HS-27A (cell line): ENCODE data around the gene PLLP.
"Not testable (repeated sequence)": the region's sequence is repeated elsewhere in the genome, so short reads cannot be mapped to it uniquely, and the experiment has no call there.

ENCODE experiments used
- DNase-seq: peaks from one replicate; pipeline ENCODE4 v3.0.0-alpha.2; 2012; ENCODE audit warnings: low read depth, missing footprints

Gene PLLP

GRCh38 chr16:57273826-57274225, 10.6 kb downstream of the PLLP start:
- DNase-seq = no peak

DNA sequence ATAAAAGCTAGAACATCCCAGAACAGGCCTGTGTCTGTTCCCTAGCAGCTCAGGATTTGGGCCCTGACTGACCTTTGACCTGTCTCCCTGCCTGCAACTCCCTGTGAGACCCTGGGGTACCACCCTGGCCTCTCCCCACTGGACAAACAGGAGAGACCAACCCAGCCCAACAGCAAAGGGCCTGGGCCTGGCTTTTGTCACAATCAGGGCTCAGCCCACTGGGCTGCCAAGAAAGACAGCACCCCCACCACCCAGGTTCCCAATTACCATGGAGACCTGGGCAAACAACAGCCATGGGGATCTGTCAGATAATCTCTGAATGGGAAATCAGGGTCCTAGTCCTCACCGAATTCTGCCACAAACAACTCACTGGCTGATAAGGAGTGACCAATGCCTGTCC, 11.1 kb downstream of the PLLP start:
- no peak for DNase-seq

GRCh38 chr16:57271867-57272495, 12.5 kb downstream of the PLLP start:
- no peak for DNase-seq

- no peak for DNase-seq
These were observed 13.5 kb downstream of the PLLP start for GRCh38 chr16:57271063-57271345.

DNA sequence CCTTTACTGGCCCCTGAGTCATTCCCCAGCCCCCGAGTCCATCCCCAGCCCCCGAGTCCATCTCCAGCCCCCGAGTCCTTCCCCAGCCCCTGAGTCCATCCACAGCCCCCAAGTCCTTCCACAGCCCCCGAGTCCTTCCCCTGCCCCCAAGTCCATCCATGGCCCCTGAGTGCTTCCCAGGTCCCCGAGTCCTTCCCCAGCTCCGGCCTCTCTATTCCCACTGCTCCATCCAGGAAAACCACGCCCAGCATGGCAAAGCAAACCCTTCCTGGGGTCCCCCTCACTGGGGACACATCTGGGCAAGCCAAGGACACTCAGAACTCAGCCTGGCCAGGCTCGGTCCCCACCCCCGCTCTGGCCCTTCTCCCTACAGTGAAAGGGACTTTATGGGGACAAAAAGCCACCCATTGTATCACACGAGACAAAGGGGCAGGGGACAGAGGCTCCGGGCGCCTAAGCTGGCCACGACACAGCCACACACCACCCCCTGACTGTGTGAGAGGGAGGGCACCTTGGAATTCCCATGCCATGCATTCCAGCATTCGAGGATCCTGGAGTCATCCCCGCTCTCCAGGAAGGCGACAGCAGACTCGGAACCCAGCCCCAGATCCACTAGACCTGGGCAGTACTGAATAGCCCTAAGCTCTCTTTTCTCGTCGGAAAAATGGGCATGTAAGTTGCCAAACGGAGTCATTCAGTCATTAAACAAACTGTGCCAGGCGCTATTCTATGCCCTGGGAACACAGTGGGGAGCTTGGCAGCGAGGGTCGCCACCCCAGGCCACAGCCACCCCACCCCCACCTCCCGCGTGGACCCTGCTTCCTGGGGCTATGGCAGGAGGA, 14.0 kb downstream of the PLLP start:
- DNase-seq = no peak

- DNase-seq = no peak
These were observed 15.4 kb downstream of the PLLP start for GRCh38 chr16:57268804-57269800.

DNA sequence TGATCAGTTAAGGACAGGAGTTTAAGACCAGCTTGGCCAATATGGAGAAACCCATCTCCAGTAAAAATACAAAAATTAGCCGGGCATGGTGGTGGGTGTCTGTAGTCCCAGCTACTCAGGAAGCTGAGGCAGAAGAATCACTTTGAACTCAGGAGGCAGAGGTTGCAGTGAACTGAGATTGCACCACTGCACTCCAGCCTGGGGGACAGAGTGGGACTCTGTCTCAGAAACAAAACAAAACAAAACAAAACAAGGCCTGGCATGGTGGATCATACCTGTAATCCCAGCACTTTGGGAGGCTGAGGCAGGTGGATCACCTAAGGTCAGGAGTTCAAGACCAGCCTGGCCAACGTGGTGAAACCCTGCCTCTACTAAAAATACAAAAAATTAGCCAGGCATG, 17.1 kb downstream of the PLLP start:
- DNase-seq = not testable (repeated sequence)

DNA sequence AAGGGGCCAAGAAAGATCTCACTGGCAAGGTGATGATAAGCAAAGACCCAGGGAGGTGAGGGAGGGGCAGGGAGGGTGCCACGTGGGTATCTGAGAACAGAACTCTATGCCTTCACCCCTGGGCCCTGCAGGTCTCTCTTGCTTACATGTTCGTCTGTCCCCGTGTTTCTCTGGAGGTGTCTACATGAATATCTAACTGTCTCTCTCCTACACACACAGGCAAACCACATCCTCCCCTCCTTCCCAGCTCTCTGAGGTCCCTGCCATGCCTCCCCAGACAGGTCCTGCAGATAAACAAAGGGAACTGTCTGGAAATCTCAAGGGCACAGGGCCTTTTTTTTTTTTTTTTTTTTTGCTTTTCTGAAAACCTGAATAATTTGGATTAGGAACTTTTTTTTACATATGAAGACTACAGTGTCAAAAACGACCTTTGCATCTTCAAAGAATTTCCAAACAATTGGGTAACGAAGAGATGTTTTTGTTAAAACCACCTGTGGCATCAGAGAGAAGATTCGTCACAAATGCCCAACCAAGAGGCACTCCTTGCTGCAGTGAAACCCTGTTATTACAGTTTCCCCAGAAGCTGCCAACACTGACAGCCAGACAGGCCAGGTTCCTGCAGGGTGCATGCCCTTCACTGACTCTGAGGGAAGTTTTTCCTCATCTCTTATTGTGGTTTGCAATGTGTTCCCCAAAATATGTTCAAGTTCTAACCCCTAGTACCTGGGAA, 17.8 kb downstream of the PLLP start:
- DNase-seq = no peak

- no peak for DNase-seq
These were observed 18.5 kb downstream of the PLLP start for GRCh38 chr16:57265850-57266530.

GRCh38 chr16:57264950-57265371, 19.5 kb downstream of the PLLP start:
- no peak for DNase-seq

DNA sequence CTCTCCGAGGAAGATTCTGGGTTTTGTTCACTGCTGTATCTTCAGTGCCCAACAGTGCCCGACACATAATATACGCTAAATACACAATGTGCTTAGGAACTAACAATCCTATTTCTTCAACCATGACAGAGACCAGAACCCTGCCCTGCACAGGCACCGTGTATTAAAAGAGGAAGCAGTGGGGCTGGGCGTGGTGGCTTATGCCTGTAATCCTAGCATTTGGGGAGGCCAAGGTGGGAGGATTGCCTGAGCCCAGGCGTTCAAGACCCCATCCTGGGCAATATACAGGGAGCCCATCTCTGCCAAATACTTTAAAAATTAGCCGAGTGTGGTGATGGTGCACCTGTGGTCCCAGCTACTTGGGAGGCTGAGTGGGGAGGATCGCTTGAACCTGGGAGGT, 20.1 kb downstream of the PLLP start:
- no peak for DNase-seq

DNA sequence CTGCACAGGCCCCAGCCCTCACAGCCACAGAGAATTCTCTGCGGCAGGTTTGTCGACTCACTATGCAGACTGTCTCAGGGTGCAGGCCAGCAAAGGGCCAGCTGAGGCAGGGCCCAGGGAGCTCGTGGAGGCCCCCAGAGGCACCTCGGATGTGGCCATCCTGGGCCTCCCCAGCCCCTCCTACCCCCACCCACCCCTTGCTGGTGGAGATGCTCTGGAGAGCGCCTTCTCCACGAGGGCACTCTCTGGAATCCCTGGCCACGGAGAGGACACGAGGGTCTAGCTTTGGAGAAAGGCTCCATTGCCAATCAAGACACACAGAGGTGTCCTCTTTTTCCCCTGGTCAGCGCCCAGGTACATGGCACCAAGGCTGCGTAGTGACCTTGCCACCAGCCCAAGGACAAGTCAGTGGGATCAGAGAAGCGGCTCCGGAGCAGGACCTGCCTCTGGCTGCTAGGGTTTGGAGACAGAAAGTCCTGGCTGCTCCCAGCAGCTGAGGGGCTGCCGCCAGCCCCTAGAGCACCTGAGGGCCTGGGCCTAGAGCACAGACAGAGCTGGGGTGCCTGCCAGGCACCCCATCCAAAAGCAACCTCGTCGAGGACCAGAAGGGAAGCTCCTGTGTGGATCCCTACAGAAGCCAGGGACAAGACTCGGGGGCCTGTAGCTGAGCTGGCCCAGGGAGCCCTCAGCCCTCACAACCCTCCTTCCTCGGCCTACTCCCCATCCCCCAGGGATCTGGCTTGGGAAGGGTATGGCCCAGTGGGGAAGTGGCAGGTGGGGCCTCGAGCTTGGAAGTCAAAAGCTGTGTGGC, 20.7 kb downstream of the PLLP start:
- no peak for DNase-seq

GRCh38 chr16:57262841-57263540, 21.5 kb downstream of the PLLP start:
- no peak for DNase-seq

DNA sequence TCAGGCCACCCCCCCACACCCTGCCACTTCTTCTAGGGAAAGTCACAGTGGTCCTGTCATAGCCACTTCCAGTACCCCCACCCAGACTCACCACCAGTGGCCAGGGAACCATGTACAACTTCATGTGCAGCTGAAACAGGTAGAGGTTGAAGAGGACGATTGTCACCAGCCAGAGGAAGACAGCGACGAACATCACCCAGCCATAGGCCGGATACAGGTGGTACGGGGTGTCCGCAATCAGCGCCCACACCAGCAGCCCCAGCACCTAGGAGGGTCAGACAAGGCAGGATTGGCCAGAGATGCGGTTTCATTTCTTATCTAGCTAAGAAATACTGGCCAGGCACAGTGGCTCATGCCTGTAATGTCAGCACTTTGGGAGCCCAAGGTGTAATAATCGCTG, 22.7 kb downstream of the PLLP start:
- DNase-seq = no peak

DNA sequence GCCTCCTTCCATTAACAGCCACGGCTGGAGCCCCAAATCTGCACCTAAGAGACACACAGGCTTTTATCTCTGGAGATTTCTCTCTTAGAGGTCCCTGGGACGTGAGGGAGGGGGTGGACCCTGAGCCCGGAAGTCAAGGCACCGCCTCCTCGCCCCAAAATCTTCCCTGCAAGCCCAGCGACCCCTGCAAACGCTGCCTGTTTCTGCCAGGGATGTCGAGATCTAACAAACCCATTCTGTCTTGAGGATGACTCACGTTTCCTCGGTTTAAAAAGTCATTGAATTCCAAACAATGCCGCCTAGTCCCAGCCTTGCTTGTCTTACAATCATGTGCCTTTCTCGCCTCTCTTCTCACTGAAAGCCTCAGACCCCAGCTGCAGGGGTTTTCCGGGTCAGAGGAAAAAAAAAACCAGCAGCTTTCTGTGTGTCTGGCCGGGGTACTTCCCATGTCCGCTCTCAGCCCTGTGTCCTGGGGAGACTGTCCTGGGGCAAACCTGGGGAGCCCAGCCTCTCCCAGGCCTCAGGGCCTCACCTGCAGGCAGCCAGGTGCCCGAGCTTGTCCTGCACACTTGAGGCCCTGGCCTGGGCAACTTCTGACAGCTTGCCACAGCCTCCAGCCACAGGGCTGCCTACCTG, 24.1 kb downstream of the PLLP start:
- no peak for DNase-seq

- no peak for DNase-seq
These were observed 25.5 kb downstream of the PLLP start for GRCh38 chr16:57258910-57259475.

DNA sequence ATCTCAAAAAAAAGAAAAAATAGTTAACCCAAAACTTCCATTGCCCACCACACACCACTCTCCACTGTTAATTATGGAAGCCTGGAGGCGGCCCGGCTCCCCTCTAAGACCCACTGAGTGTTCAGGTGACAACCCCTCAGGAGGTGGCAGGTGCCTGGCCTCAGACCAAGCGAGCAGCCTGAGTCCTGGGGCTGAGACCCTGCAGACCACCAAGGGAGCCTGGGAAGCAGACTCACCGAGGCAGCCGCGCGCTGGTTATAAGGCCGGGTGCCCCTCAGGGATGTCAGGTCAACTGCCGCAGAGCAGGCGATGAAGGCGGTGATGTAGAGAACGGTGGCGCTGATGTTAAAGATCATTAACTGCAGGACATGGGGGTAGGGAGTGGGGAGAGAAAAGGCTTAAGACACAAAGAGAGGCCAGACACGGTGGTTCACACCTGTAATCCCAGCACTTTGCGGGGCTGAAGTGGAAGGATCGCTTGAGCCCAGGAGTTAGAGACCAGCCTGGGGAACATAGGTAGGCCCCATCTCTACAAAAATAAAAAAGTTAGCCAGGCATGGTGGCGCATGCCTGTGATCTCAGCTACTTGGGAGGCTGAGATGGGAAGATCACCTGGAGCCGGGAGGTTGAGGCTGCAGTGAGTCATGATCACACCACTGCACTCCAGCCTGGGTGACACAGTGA, 26.1 kb downstream of the PLLP start:
- no peak for DNase-seq

- no peak for DNase-seq
These were observed 26.9 kb downstream of the PLLP start for GRCh38 chr16:57257455-57258070.
